ENCODE measurements around the gene ERF. TPM values are rescaled to one million over a fixed set of nuclear protein-coding genes. Genes with fewer than 3 reads are reported as not detected.

ERF gene
- total and polyA plus RNA-seq, 7 experiments from 2014 or later, result 2.8 to 105 (median 49.4) TPM

GRCh38 chr19:42220751-42221097 is 34.2 kb downstream of the ERF start:
- intact Hi-C loops (cut with micrococcal nuclease), result loop anchor here (1.0 kb wide), 7 partner anchors 21 to 145 kb away; partner anchors contain the start of genes GSK3A (in 2 of the 2) and MEGF8 (in 1 of the 2)
- Mint-ChIP-seq H3K27me3 (peaks cover 0 to 3% (median 0%) of the 10 kb centered on the region in 5 donors), H3K27ac (peak overlapping the region; percentile 88 to 98 (median 95)), H3K9me3 (peaks cover 0 to 5% (median 0%) of the 10 kb centered on the region in 11 donors), H3K4me3 (peak overlapping the region; percentile 95 to 99 (median 98)), H3K4me1 (peaks cover 40 to 56% (median 48%) of the 10 kb centered on the region in 7 donors), H3K36me3 (peaks cover 0 to 27% (median 14%) of the 10 kb centered on the region in 5 donors)
- CTCF ChIA-PET, result interaction anchor here (0.6 to 3.5 kb wide), 4 partner anchors 13 to 76 kb away, joined by 3 to 24 read pairs (median 4); partner anchors contain the start of gene GSK3A
- ATAC-seq, result no peak
- H3K27ac ChIP-seq (ENCODE audit: low read depth, low read length), result peak overlapping the region; percentile 88
- H3K9me3 ChIP-seq (ENCODE audit: control insufficient read depth in 2 of 3, low read length in 3 of 3), result no peaks in the 10 kb centered on the region
- peaks cover 31 to 37% of the 10 kb centered on the region in 2 donors for H3K4me1 ChIP-seq (ENCODE audit: control insufficient read depth in 2 of 2, insufficient read depth in 2 of 2, low read length in 2 of 2)
- no peaks in the 10 kb centered on the region for H3K27me3 ChIP-seq (ENCODE audit: control insufficient read depth in 2 of 2, insufficient read depth in 2 of 2, low read length in 2 of 2)
- no peak for DNase-seq
- POLR2A ChIA-PET, result interaction anchor here (0.6 to 7.9 kb wide), 6 partner anchors 12 to 1650 kb away, joined by 3 to 84 read pairs (median 4); partner anchors contain the start of gene GSK3A
- peaks cover 0 to 30% (median 0%) of the 10 kb centered on the region in 3 experiments for H3K36me3 ChIP-seq (ENCODE audit: control insufficient read depth in 2 of 3, insufficient read depth in 3 of 3, low read length in 3 of 3)
- peak overlapping the region; percentile 72 for H3K4me3 ChIP-seq (ENCODE audit: low read length)

DNA sequence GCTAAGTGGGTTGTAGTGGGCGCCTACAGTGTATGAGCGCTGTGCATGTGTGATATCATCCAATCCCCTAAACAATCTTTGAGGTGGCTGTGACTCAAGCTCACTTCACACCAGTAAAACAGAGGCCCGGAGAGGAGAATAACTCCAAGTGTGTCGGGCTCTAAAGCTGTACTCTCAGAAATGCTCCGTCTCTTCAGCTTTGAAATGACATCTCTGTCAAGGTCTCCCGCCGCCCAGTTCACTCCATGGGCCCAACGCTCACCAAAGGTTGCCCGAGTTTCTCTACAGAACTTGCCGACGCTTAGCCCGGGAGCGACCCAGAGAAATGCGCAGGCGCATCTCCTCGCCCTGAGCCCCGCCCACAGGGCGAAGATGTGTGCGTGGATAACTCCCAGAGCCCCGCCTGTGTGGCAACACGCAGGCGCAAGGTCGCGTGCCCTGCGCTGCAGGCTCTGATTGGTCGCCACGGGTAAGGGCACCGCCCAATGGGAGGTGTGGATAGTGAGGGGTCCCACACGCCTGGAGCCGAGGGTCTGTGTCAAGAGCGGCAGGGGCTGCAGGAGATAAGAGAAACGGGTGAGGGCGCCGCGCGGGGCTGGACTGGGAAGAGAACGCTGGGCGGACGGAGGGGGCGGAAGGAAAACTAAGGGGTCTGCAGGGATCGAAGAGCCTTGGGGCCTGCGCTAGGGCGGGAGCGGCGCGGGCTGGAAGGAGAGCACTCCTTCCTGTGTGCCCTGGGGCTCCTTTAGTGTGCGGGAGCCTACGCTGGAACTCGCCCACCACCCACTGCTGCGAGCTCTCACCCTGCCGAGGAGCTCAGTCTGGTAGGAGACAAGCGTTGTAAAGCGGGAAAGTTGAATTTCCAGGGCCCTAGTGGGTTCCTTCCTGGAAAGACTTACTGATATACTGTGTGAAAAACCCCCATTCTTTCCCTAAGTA is 34.8 kb downstream of the ERF start, which contains the start of gene ZNF526:
Gene ZNF526 (plus strand): TSS at position 501 of the 939 bp plus-strand sequence. CDS start 4,092 bp downstream, outside the sequence.
- H3K9me3 Mint-ChIP-seq, result peaks cover 0 to 5% (median 0%) of the 10 kb centered on the region in 11 donors
- Histone ChIP-seq H3K36me3 (ENCODE audit: control insufficient read depth in 2 of 3, insufficient read depth in 3 of 3, low read length in 3 of 3) (peaks cover 0 to 30% (median under 1%) of the 10 kb centered on the region in 3 experiments), H3K4me3 (ENCODE audit: low read length) (peak within 1 kb of the TSS; percentile 72), H3K9me3 (ENCODE audit: control insufficient read depth in 2 of 3, low read length in 3 of 3) (no peaks in the 10 kb centered on the region), H3K27ac (ENCODE audit: low read depth, low read length) (peak within 1 kb of the TSS; percentile 88), H3K4me1 (ENCODE audit: control insufficient read depth in 2 of 2, insufficient read depth in 2 of 2, low read length in 2 of 2) (peaks cover 37 to 43% of the 10 kb centered on the region in 2 donors), H3K27me3 (ENCODE audit: control insufficient read depth in 2 of 2, insufficient read depth in 2 of 2, low read length in 2 of 2) (no peaks in the 10 kb centered on the region)
- ChIA-PET POLR2A (interaction anchor here (0.6 to 7.9 kb wide), 5 partner anchors 12 to 98 kb away, joined by 3 to 84 read pairs (median 4); partner anchors contain the start of gene GSK3A), CTCF (interaction anchor here (0.7 to 3.5 kb wide), 6 partner anchors 14 to 187 kb away, joined by 3 to 24 read pairs (median 4); partner anchors contain the start of gene GSK3A)
- H3K27ac Mint-ChIP-seq, result peak within 1 kb of the TSS; percentile 88 to 98 (median 95)
- ATAC-seq (peak; percentile 88), DNase-seq (peak; percentile 92 to 97 (median 96))
- intact Hi-C loops (cut with micrococcal nuclease), result loop anchor here (1.0 to 10.0 kb wide), 9 partner anchors 21 to 335 kb away; partner anchors contain the start of genes GSK3A (in 2 of the 2), ARHGEF1 (in 1 of the 2) and MEGF8 (in 1 of the 2)
- H3K4me1 Mint-ChIP-seq, result peaks cover 46 to 62% (median 55%) of the 10 kb centered on the region in 7 donors
- H3K27me3 Mint-ChIP-seq, result peaks cover 0 to 3% (median 0%) of the 10 kb centered on the region in 5 donors
- H3K4me3 Mint-ChIP-seq, result peak within 1 kb of the TSS; percentile 95 to 99 (median 98)
- H3K36me3 Mint-ChIP-seq, result peaks cover 0 to 31% (median 18%) of the 10 kb centered on the region in 5 donors

DNA sequence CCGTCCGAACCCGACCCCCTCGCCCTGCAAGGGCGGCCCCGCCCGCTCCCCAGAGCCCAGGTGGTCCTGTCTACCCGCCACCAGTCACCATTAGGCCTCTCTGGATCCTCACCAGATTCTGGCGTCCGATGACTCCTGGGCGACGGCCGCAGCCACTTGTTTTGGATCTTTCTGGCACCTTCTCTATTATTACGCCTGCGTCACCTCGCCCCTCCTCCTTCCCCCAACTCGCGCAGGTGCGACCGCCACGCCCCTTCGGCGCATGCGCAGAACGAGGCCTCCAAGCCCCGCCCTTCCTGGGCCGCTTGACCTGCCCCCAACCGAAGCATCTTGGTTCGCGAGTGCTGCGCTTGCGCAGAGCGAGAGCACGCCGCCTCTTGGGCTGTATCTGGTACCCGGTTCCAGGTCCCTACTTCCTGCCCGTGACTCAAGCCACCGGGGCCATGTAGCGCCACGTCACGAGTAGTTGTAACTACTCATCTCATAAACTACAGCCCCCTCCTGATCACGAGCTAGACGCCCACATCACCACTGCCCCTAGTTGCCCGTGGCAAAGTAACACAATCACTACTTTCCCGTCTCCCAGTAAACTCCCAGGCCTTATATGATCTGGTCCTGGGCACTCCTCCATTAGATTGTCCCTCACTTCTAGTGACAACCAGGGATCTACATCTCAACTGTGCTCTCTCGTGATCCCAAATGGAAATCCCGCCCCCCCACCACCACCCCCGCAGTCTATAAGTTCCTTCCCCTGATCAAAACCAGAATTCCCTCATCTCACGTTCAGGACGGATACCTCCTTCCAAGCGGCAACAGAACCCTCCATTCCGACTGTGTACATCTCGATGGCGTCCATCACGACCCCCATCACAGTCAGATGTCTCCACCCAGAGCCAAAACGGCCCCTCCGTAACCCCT is 37.1 kb downstream of the ERF start, which contains the start of gene DEDD2:
Gene DEDD2 (minus strand): TSS at position 158 of the 918 bp plus-strand sequence. CDS start 670 bp downstream, outside the sequence.
- ATAC-seq (peak; percentile 87), DNase-seq (peak; percentile 99 to 100 (median 100))
- Mint-ChIP-seq H3K27me3 (peaks cover 0 to 3% (median 0%) of the 10 kb centered on the region in 5 donors), H3K4me3 (peak within 1 kb of the TSS; percentile 89 to 99 (median 95)), H3K9me3 (peaks cover 0 to 5% (median 0%) of the 10 kb centered on the region in 11 donors), H3K4me1 (peaks cover 62 to 82% (median 73%) of the 10 kb centered on the region in 7 donors), H3K27ac (peak within 1 kb of the TSS; percentile 94 to 100 (median 98)), H3K36me3 (peaks cover 7 to 36% (median 28%) of the 10 kb centered on the region in 5 donors)
- Histone ChIP-seq H3K9me3 (ENCODE audit: control insufficient read depth in 2 of 3, low read length in 3 of 3) (no peaks in the 10 kb centered on the region), H3K36me3 (ENCODE audit: control insufficient read depth in 2 of 3, insufficient read depth in 3 of 3, low read length in 3 of 3) (peaks cover 5 to 35% (median 17%) of the 10 kb centered on the region in 3 experiments), H3K27me3 (ENCODE audit: control insufficient read depth in 2 of 2, insufficient read depth in 2 of 2, low read length in 2 of 2) (no peaks in the 10 kb centered on the region), H3K27ac (ENCODE audit: low read depth, low read length) (peak within 1 kb of the TSS; percentile 99), H3K4me3 (ENCODE audit: low read length) (peak within 1 kb of the TSS; percentile 75), H3K4me1 (ENCODE audit: control insufficient read depth in 2 of 2, insufficient read depth in 2 of 2, low read length in 2 of 2) (peaks cover 55 to 66% of the 10 kb centered on the region in 2 donors)
- POLR2A ChIA-PET, result interaction anchor here (0.6 to 8.0 kb wide), 4 partner anchors 15 to 85 kb away, joined by 3 to 84 read pairs (median 36); partner anchors contain the start of genes GSK3A and PAFAH1B3
- CTCF ChIA-PET, result interaction anchor here (2.0 to 3.5 kb wide), 2 partner anchors 26 to 61 kb away, joined by 6 to 24 read pairs; partner anchors contain the start of gene GSK3A
- intact Hi-C loops (cut with micrococcal nuclease), result loop anchor here (1.0 to 10.0 kb wide), 13 partner anchors 17 to 359 kb away; partner anchors contain the start of genes PAFAH1B3 (in 2 of the 2), PRR19 (in 2 of the 2), ARHGEF1 (in 1 of the 2) and MEGF8 (in 1 of the 2)

- peak overlapping the region; percentile 99 for H3K27ac ChIP-seq (ENCODE audit: low read depth, low read length)
- H3K4me1 Mint-ChIP-seq, result peaks cover 59 to 82% (median 71%) of the 10 kb centered on the region in 7 donors
- ChIA-PET CTCF (interaction anchor here (0.8 to 2.3 kb wide), 5 partner anchors 15 to 108 kb away, joined by 3 to 8 read pairs (median 6); no protein-coding TSS in a partner anchor), POLR2A (interaction anchor here (0.9 to 8.0 kb wide), 9 partner anchors 9 to 87 kb away, joined by 3 to 84 read pairs (median 6); partner anchors contain the start of gene GSK3A)
- H3K4me3 ChIP-seq (ENCODE audit: low read length), result peak overlapping the region; percentile 75
- intact Hi-C loops (cut with micrococcal nuclease), result loop anchor here (1.0 to 10.0 kb wide), 13 partner anchors 16 to 358 kb away; partner anchors contain the start of genes PAFAH1B3 (in 2 of the 2), PRR19 (in 2 of the 2), ARHGEF1 (in 1 of the 2) and MEGF8 (in 1 of the 2)
- DNase-seq (peak in 5 of 9 donors; percentile 22 to 54 (median 27)), ATAC-seq (no peak)
- H3K27ac Mint-ChIP-seq, result peak overlapping the region; percentile 94 to 100 (median 98)
- peaks cover 8 to 33% (median 25%) of the 10 kb centered on the region in 5 donors for H3K36me3 Mint-ChIP-seq
- no peaks in the 10 kb centered on the region for H3K27me3 ChIP-seq (ENCODE audit: control insufficient read depth in 2 of 2, insufficient read depth in 2 of 2, low read length in 2 of 2)
- peak overlapping the region; percentile 89 to 99 (median 95) for H3K4me3 Mint-ChIP-seq
- no peaks in the 10 kb centered on the region for H3K9me3 ChIP-seq (ENCODE audit: control insufficient read depth in 2 of 3, low read length in 3 of 3)
- peaks cover 55 to 71% of the 10 kb centered on the region in 2 donors for H3K4me1 ChIP-seq (ENCODE audit: control insufficient read depth in 2 of 2, insufficient read depth in 2 of 2, low read length in 2 of 2)
- peaks cover 0 to 3% (median 0%) of the 10 kb centered on the region in 5 donors for H3K27me3 Mint-ChIP-seq
- peaks cover 5 to 43% (median 17%) of the 10 kb centered on the region in 3 experiments for H3K36me3 ChIP-seq (ENCODE audit: control insufficient read depth in 2 of 3, insufficient read depth in 3 of 3, low read length in 3 of 3)
- peaks cover 0 to 5% (median 0%) of the 10 kb centered on the region in 11 donors for H3K9me3 Mint-ChIP-seq
Measured at GRCh38 chr19:42216653-42217519, 38.0 kb downstream of the ERF start.

Data from naive thymus-derived CD4-positive, alpha-beta T cell (primary cell).